ENCODE data around the gene CCDC86.

GRCh38 chr11:60816590-60817157 lies 25.2 kb upstream of the CCDC86 start:
- TF ChIP-seq POLR2A (IDR thresholded peaks at IDR 0.05; ENCODE audit: extremely low read depth, insufficient read length) (no peak), CTCF (IDR thresholded peaks at IDR 0.05; ENCODE audit: low read depth, low read length) (no peak), MYC (IDR thresholded peaks at IDR 0.05; ENCODE audit: low read depth, low read length) (no peak), MAX (IDR thresholded peaks at IDR 0.05; ENCODE audit: low read depth, low read length) (no peak)
